HG02610 (cell line): ENCODE measurements around the gene CHAT.

Source experiments
- ATAC-seq: cut with Tn5 transposase; IDR thresholded peaks from one replicate; pipeline ENCODE4 v1.9.1; 2021; ENCODE audit warnings: mild to moderate bottlenecking, moderate library complexity; ENCODE audit not compliant: unreplicated experiment

Gene CHAT

DNA sequence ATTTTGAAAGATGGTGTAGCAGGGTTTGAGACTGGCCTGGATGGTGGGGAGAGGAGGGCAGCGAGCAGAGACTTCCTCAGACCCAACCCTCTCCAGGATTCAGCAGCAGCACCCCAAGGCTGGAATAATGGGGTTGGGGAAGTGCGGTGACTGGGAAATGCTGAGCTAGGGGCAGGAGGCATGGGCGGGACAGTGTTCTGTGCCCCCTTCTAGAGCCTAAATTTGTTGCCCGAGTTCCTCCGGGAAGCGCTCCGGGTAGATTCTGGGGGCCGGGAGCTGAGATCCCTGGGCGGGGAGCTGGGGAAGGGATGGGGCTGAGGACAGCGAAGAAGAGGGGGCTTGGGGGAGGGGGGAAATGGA is at the start of gene CHAT:
Gene CHAT (plus strand): TSS at position 156 of the 360 bp plus-strand sequence. CDS start 153 bp downstream, at position 309.
- no peak for ATAC-seq

DNA sequence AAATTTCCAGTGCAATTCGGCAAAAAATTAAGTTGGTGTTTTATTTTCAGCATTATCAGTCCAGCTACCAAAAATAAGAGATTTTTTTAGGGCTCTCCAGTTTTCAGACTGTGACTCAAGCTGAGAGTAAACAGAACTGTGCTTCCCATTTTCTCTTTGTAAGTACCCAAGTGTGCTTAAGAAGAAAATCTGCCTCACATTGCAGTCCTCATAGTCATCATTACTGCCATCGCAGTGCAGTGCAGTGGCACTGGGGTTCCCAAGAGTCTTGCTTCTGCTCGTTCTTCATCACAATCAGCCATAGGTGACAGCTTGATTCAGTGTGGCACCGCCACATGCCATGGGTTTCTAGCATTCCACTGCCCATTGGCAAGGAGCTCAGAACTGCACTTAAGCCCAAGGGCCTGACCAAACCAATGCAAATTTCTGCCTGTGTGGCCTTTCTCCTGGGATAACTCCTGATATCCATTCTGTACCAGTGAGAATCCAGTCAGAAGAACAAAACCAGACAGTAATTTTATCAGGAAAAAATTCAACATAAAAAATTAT is 49.3 kb upstream of the CHAT start:
- no peak for ATAC-seq

DNA sequence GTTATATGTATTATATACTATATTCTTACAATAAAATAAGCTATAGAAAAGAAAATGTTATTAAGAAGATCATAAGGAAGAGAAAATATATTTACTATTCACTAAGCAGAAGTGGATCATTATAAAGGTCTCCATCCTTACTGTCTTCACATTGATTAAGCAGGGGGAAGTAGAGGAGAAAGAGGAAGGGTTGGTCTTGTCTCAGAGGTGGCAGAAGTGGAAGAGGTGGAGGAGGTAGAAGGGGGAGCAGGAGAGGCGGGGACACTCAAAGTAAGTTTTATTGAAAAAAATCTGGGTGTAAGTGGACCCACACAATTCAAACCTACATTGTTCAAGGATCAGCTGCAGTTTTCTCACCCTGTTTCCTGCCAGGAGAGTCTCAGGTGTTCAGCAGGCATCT is 46.0 kb upstream of the CHAT start:
- ATAC-seq: no peak

DNA sequence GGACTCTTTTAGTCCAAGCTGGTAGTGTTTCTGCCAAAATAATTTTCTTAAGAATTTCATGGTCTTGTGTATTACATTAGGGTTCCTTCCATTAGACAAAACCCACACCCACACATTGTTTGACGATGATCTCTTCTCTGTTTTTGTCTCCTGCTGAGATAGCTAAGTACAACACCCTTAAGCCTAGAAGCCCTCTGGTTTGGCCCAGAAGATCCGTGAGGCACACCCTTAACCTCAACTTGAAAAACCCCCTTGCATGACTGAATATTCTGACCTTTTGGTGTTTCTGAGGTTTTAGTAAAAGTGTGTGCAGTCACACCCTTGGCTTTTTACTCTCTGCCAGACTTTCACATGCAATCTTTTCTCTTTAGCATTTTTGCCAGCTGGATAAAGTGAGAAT is 45.6 kb upstream of the CHAT start:
- ATAC-seq: peak; percentile 76

DNA sequence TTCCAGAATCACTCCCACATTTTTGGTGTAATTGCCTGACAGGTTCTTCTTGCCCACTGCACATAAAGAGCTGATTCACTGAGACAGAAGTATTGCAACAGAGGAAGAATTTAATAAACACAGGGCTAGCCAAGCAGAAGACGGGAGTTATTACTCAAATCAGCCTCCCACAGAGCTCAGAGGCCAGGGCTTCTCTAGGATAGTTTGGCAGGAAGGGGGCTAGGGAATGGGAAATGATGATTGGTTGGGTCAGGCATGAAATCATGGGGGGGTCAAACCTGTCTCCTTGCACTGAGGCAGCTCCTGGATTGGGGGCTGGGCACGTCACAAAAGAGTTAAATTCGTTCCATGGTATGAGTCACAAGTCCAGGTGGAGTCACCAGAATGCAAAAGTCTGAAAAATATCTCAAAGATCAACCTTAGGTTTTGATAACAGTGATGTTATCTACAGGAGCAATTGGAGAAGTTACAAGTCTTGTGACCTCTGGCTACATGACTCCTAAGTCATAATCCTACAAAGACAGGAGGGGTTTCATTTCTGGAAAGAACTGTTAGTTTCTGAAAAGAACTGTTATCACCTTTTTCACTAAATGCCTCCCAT is 44.7 kb upstream of the CHAT start:
- ATAC-seq: no peak

DNA sequence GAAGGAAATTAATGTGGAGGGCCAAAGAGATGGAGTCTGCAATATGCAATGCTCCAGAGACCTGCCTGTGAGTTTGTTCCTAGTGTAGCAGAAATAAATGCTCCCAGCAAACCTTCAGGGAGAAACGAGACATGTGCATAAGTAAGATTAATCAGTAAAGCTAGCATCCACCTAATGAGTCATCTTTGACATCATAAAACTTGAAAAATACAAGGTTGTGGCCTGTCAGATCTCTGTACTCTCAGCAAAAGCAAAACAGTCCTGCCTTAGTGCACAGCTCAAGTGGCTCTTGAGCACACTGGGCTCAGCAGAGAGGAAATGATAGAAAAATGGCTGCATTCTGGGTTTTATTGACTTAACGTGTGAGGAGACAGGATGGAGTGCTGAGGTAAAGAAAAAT is 42.4 kb upstream of the CHAT start:
- no peak for ATAC-seq

DNA sequence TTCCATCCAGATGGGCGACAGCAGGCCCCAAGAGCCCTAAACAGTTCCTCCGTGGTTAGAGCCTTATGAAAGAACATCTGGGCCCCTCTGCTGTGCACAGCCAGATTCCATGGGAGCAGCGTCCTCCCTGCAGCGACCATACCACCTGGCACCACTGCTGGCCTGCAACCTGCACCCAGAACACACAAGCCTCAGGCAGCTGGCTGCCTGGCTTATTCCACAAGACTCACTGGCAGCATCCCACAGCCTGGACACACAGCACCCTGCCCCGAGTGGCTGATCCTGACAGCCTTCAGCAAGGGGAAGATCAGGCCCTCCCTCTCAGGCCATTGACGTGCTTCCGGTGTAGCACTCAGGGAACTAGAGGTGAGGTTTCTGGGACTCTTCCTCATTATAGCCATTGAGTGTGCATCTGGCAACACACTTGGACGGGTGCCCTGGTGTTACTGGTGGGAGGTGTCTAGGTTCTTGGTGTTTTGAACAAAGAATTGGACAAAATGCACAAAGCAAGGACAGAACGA is 41.2 kb upstream of the CHAT start:
- ATAC-seq: no peak

DNA sequence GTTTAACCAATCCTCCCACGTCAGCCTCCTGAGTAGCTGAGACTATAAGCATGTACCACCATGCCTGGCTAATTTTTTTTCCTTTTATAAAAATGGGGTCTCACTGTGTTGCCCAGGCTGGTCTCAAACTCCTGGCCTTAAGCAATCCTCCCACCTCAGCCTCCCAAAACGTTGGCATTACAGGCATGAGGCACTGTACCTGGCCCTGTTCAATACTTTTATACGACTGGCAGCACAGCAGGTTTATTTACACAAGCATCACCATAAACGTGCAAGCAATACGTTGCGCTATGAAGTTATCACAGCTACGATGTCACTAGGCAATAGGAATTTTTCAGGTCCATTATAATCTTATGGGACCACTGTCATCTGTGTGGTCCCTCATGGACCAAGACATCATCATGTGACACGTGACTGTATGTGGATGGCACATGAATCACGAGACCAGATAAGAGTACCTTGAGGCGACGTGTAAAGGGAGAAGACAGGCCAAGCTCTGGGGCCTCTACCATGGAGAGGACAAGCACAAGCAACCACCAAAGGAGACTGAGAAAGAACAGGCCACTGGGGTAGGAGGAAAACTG is 38.3 kb upstream of the CHAT start:
- no peak for ATAC-seq

DNA sequence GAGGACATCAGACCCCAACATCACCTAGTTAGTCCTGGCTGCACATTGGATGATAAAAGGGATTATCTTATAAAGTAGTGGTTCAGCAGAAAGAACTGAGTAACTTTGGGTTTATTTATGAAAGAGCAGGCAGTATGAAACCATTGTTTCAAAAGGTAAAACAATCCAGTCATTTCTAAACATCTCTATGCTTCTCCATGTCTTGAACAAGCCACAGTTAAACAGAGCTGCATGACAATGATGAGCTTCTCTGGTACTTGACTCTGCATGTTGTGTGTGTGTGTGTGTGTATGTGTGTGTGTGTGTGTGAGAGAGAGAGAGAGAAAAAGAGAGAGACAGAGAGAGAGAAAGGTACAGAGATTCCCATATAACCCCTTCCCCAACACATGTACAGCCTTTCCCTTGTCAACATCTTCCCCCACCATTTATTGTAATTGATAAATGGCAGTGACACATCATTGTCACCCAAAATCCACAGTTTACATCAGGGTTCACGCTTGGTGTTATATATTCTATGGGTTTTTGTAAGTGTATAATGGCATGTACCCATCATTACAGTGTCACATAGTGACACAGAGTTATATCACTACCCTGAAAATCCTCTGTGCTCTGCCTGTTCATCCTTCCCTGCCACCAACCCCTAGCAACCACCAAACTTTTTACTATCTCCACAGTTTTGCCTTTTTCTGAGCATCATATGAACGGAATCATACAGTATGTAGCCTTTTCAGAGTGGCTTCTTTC is 36.5 kb upstream of the CHAT start:
- ATAC-seq: peak; percentile 45

DNA sequence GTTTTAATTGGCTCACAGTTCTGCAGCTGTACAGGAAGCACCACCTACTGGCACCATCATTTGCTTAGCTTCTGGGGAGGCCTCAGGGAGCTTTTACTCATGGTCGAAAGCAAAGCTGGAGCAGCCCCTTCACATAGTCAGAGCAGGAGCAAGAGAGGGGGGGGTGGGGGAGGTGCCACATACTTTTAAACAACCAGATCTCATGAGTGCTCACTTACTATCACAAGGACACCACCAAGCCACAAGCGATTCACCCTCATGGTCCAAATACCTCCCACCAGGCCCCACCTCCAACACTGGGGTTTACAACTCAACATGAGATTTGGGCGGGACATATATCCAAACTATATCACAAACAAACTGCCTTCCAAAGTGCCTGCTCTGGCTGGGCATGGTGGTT is 35.4 kb upstream of the CHAT start:
- ATAC-seq: no peak

DNA sequence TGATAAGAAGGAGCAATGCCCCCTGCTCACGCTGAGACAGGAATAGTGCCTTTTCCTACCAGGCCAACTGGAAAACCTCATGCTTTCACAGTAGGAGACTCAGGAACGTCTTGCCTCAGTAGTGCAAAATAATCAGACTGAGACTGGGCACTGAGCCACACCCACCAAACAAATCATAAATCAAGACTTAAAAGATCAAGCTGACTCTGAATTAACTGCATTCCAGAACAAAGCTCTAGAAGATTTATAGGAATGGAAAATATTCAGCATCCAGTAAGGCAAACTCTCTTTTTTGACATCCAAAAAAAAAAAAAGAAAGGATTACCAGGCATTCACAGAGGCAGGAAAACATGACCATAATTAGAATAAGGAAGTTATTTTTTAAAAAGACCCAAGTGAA is 34.2 kb upstream of the CHAT start:
- ATAC-seq: no peak

DNA sequence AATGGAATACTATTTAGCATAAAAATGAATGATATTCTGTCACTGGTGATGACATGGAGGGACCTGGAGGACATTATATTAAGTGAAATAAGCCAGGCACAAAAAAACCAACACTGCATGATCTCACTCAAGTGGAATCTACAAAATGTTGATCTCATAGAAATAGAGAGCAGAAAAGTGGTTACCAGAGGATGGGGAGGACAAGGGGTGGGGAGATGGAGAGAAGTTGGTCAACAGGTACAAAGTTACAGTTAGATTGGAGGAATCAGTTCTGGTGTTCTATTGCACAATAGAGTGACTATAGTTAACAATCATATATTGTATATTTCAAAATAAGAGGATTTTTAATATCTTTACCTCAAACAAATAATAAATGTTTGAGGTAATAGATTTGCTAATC is 28.4 kb upstream of the CHAT start:
- ATAC-seq: no peak

DNA sequence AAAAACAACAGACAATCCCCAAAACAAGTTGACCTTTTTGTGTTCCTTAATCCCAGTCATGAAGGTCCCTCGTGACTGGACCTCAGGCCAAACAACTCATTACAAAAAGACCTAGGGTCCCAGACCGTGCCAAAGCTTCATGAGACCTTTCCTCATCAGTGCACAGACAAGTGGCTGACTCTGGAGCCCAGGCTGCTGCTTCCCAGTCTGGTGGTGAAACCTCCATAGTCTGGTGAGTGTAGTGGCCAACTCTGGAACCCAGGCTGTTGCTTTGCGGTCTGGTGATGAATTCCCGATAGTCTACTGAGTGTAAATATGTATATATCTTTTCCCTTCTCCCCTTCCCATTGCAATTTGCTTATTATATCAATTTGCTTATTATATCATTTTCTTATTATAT is 25.9 kb upstream of the CHAT start:
- no peak for ATAC-seq

DNA sequence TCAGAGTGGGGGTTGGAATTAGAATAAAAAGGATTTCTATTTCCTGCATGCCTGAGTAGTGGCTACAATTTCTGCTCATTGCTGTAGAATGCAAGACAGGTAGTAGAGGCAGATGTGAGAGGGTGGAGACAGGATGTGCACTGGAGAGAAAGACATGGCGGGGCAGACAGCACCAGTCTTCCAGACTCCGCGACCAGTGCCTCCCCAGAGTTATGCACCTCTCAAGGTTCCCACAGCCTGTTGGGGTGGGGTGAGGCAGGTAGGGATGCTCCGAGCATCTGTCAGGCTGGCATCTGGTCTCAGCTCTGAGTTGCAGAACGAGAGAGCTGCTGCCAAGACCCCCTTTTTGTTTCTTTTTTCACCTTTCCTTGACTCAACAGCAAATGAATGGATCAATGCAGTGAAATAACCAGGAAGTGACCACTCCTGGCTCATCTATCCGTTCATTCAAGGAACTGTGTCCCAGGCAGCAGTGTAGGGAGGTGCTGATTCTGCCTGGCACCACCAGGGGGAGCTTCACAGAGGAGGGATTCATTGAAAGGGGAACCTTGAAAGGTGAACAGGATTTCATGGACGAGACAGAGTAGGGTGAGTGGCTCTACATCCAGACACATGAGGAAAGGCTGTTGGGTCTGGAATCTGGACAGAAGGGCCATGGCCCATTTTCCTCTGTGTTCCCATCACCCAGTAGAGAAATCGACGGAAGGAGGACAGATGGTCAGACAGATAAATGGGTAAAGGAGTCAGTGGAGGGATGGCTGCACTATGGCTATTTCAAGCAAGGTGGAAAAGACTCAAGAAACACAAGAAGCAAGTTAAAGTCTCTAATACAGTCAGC is 20.9 kb upstream of the CHAT start:
- peak; percentile 71 for ATAC-seq

DNA sequence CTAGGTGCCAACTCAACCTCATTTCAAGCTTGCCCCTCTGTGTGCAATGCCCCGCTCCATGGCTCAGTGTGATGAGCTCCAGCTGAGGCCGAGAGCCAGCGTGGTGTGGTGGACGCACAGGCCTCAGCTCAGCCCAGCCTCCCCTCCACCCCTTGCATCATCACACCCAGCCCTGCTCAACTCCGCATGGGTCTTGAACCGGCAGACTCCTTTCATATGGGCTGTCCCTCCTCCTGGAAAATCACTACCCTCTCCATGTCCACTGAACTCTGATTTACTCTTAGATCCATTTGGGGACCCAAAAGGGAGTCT is 20.3 kb upstream of the CHAT start:
- ATAC-seq: no peak

DNA sequence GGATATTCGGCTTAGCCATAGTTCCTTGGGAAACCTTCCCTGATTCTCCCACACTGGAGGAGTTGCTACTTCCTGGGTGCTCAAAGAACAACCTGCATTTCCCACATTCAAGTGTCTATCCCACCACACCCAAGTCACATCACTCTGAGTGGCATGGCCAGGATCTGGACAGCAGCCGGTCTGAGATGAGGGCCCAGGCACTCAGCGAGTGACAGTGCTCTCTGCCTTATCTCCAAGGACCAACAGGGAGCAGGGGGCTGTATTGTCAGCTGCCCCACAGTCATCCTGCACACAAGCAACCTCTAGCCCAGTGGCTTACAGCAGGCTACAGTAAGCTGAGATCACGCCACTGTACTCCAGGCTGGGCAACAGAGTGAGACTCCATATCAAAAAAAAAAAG is 19.8 kb upstream of the CHAT start:
- ATAC-seq: no peak

DNA sequence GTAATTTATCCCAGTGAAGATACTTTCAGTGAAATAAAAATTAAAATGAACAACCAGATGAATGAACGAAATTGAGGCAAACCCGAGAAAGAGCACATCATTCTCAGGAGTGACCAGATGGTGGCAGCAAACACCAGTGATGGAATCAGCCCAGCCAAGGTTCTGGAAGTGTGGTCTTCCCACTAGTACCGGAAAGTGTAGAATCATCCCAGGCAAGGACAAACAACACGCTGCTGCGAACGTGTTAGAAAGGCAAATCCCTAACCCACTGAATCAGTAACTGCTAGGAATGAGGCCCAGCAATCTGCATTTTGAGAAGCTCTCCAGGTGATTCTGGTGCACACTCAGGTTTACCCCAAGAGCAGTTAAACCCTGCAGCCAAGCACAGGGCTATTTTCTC is 19.2 kb upstream of the CHAT start:
- ATAC-seq: no peak

DNA sequence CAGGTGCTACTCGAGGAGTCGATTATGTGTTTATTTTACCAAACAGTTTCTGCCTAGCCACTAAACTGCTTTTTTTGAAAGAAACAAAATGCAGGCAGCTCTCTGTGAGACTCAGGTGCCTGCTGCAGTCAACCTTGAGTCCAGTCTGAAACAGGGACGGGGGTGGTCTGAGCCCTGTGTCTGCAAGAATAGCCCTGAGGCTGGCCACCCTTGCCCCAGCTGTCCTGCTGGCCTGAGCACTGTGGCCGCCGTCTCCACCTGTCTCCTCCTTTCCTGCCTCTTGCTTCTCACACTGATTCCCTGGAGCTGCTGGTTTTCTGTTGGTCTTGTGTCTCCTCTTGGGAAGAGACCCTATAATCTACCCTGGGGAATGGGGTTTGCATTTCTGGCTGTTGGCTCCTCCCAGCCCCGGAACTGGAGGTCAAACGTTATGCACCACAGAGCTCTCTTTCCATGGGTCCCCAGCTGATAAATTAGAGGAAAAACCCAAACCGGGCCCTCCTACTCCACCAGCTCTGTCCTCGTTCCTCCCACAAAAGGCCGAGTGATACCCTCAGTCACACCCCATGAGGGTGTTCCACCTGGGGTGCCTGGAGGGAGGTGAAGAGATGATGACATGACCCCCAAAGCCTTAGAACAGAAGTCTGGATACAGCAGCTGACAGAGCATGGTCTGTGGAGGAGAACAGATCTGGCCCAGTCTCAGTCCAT is 18.7 kb upstream of the CHAT start:
- ATAC-seq: no peak

DNA sequence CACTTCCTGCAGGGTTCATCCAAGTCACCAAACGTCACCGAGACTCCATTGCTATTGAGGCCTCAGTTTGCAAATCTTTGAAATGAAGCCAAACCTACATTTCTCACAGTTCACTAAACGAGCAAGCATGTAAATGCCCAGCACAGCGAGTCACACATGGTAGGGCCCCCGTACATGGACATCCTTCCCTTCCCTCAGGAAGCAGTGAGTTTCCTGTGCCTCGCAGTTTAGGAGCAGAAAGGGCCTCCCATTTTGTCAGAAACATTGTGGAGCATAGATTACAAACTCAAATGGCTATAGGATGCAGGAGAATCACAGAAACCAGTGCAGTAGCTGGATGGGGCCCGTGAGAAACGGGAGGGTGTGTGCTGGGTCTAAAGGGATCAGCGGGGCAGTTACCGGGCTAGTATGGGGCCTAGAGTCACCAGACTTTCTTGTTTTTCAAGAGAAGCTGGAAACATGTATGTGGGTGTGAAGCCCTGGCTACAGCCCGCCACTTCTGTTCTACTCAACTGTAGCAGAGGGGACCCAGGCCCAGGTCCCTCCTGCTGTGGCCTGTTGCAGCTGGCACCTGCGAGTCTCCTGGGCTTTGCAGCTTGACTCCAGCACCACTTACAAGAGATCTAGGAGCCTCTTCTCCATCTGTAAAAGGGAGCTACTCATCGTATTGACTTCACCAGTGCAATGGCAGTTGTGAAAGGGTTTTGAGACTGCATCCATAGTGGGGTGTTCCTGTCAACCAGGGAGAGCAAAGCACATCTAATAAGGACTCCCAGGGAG is 17.9 kb upstream of the CHAT start:
- ATAC-seq: no peak

DNA sequence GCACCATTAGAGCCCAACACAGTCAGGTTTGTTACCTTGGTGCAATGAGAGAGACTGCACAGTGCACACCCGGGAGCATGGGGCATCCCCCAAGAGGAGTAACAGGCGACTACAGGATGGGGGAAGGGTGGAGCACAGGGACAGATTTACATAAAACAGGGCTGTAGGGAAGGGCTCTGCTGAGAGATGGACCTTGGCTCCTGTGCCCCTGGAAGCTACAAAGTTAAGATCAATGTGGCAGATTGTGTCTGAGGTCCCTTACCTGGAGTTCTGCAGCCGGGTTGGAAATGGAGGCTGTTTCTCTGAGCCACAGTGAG is 17.4 kb upstream of the CHAT start:
- no peak for ATAC-seq
